Mesothelial cell of epicardium (in vitro differentiated cells): ENCODE results near the gene PARD3B. TPM values are rescaled to one million over a fixed set of nuclear protein-coding genes. Genes with fewer than 3 reads are reported as not detected.

ENCODE experiments used
- DNase-seq, 2 experiments: peaks; one replicate each; pipeline ENCODE4 v3.0.0; 2021; ENCODE audit warnings: low spot score in 2 of 2; ENCODE audit not compliant: unreplicated experiment in 2 of 2
- H3K27ac Mint-ChIP-seq: 2 replicates; pipeline ENCODE4 v1.8.0; 2021; ENCODE audit warnings: mixed read lengths
- H3K27me3 Mint-ChIP-seq: 2 replicates; pipeline ENCODE4 v1.8.0; 2021; ENCODE audit warnings: low read depth, mixed read lengths
- H3K36me3 Mint-ChIP-seq: 2 replicates; pipeline ENCODE4 v1.8.0; 2021; ENCODE audit warnings: mixed read lengths
- H3K4me1 Mint-ChIP-seq: 2 replicates; pipeline ENCODE4 v1.8.0; 2021; ENCODE audit warnings: mixed read lengths
- H3K4me3 Mint-ChIP-seq: 2 replicates; pipeline ENCODE4 v1.8.0; 2021; ENCODE audit warnings: mild to moderate bottlenecking, moderate library complexity, mixed read lengths
- H3K9me3 Mint-ChIP-seq: 2 replicates; pipeline ENCODE4 v1.8.0; 2021; ENCODE audit warnings: mixed read lengths
- total RNA-seq: library from RNA; stranded (reverse); gene quantifications from 3 replicates; pipeline ENCODE4 v1.2.1, GENCODE V29; 2021
- TF ChIP-seq, protein P1 (sequence below): fragments of 200-600 bp; sonication (generic); IDR thresholded peaks from one replicate; pipeline ENCODE4 v1.5.0; 2021; ENCODE audit warnings: antibody characterized with exemption; ENCODE audit not compliant: unreplicated experiment

Gene PARD3B
- total RNA-seq, 1 donor from 2014 or later, result 23.4 TPM

DNA sequence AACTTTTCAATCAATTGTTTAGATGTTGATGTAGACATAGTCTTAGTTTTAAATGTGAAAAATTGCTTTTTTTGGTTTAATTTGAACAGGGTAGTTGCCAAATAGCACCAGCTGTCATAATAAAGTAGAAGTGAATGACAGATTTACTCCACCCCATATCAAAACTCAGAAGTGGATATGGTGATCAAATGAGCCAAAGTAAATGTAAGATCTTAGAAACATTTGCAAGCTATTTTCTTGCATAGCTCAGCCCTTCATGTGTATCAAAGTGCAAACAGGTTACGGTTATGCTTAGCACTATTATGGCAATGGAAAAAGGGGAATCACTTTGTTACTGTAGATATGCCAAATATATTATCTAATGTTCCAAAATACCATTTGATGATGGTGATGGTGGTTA lies 596.1 kb downstream of the PARD3B start:
- TF ChIP-seq, protein P1, sequence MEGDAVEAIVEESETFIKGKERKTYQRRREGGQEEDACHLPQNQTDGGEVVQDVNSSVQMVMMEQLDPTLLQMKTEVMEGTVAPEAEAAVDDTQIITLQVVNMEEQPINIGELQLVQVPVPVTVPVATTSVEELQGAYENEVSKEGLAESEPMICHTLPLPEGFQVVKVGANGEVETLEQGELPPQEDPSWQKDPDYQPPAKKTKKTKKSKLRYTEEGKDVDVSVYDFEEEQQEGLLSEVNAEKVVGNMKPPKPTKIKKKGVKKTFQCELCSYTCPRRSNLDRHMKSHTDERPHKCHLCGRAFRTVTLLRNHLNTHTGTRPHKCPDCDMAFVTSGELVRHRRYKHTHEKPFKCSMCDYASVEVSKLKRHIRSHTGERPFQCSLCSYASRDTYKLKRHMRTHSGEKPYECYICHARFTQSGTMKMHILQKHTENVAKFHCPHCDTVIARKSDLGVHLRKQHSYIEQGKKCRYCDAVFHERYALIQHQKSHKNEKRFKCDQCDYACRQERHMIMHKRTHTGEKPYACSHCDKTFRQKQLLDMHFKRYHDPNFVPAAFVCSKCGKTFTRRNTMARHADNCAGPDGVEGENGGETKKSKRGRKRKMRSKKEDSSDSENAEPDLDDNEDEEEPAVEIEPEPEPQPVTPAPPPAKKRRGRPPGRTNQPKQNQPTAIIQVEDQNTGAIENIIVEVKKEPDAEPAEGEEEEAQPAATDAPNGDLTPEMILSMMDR, result no peak
- Mint-ChIP-seq H3K36me3 (peaks cover 2% of the 10 kb centered on the region), H3K27me3 (no peaks in the 10 kb centered on the region), H3K4me3 (no peak overlapping the region), H3K4me1 (no peaks in the 10 kb centered on the region), H3K9me3 (peaks cover 6% of the 10 kb centered on the region), H3K27ac (no peak overlapping the region)
- DNase-seq, result no peak

DNA sequence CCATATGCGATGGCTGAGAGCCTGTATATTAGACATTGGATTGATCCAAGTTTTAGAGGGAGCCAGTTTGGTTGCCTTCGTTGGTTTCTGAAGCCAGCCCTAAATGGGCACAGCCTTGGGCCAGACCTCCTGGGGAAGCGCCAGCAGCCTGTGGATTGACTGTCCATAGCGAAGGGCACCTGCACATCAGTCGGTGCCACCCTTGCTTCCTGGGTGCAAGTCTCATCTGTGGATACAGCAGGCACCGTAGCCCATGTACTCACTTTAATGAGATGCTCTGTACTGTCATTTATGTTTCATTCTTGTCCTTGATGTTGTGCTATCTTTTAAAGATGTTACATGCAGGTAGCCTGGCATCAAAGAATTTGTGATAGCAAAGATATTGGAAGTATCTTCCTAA lies 600.6 kb downstream of the PARD3B start:
- TF ChIP-seq, protein P1, result no peak

DNA sequence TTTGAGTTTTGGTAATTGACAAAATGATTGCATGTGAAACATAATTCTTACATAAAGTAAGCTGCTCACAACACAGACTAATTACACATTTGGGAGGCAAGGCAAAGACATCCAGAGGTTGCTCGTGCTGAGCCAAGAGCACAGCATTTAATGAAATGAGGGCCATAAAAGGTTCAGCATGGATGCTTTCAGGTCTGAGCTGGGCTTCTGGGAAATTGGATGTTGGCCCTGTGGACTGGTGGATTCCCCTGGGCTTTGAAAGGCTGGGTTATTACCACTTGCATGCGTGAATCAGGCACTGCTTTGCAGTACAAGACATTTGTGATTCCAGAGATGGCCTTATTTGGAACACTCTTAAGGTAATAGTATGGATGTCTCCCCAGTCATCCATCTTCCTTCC lies 603.5 kb downstream of the PARD3B start:
- H3K27ac Mint-ChIP-seq, result no peak overlapping the region
- no peaks in the 10 kb centered on the region for H3K27me3 Mint-ChIP-seq
- no peak overlapping the region for H3K4me3 Mint-ChIP-seq
- H3K4me1 Mint-ChIP-seq, result no peaks in the 10 kb centered on the region
- peaks cover 3% of the 10 kb centered on the region for H3K36me3 Mint-ChIP-seq
- TF ChIP-seq, protein P1, result no peak
- DNase-seq, result no peak
- H3K9me3 Mint-ChIP-seq, result peaks cover 6% of the 10 kb centered on the region

More for the DNA sequence above, 600.6 kb downstream of the PARD3B start:
- no peaks in the 10 kb centered on the region for H3K27me3 Mint-ChIP-seq
- no peak for DNase-seq
- no peak overlapping the region for H3K27ac Mint-ChIP-seq
- no peak overlapping the region for H3K4me3 Mint-ChIP-seq
- H3K9me3 Mint-ChIP-seq, result peaks cover 6% of the 10 kb centered on the region
- peaks cover 2% of the 10 kb centered on the region for H3K36me3 Mint-ChIP-seq
- H3K4me1 Mint-ChIP-seq, result no peaks in the 10 kb centered on the region

DNA sequence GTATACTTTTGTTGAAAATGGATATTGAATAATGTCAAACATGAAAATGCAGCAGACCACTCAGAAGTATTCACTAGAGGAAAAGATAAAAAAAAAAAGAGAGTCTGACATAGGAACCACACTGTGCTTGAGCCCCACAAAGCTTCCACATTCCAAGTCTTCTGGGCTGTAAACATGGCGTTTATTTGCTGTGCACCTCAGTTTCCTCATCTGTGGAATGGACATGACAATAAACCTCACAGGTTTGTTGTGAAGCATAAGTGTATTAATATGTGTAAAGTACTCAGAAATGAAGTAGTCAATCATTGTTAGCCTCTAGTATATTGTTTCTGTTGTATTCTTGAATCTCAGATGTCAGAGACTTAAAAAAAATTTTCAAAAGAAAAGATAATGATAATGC lies 611.2 kb downstream of the PARD3B start:
- Mint-ChIP-seq H3K27me3 (no peaks in the 10 kb centered on the region), H3K9me3 (no peaks in the 10 kb centered on the region), H3K4me3 (no peak overlapping the region), H3K4me1 (peaks cover 4% of the 10 kb centered on the region), H3K27ac (no peak overlapping the region), H3K36me3 (peaks cover 2% of the 10 kb centered on the region)
- DNase-seq, result no peak
- TF ChIP-seq, protein P1, result no peak

DNA sequence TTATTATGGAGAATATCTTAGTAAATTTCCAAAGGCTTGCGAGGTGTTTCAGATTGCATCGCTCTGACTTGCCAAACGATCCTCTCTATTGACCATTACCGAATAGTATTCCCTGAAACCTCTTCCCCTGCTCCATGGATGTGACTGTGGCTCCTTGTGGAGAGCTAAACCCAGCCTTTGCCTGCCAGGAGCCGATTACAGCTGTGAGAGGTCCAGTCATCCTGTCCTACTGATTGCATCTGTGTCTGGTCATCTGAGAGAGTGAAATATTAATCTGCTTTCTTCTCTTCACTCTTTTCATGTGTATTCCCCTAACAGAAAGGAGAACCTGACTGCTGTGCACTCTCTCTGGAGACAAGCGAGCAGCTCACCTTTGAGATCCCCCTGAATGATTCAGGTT lies 613.1 kb downstream of the PARD3B start:
- H3K27me3 Mint-ChIP-seq, result no peaks in the 10 kb centered on the region
- peaks cover 2% of the 10 kb centered on the region for H3K36me3 Mint-ChIP-seq
- peaks cover 12% of the 10 kb centered on the region for H3K4me1 Mint-ChIP-seq
- no peak overlapping the region for H3K4me3 Mint-ChIP-seq
- no peaks in the 10 kb centered on the region for H3K9me3 Mint-ChIP-seq
- DNase-seq, result no peak
- TF ChIP-seq, protein P1, result no peak
- H3K27ac Mint-ChIP-seq, result no peak overlapping the region
